ENCODE results near the gene FERMT2. TPM values are rescaled to one million over a fixed set of nuclear protein-coding genes. Genes with fewer than 3 reads are reported as not detected.

Gene FERMT2
- total RNA-seq, 1 experiment from 2014 or later, result 33.3 TPM

DNA sequence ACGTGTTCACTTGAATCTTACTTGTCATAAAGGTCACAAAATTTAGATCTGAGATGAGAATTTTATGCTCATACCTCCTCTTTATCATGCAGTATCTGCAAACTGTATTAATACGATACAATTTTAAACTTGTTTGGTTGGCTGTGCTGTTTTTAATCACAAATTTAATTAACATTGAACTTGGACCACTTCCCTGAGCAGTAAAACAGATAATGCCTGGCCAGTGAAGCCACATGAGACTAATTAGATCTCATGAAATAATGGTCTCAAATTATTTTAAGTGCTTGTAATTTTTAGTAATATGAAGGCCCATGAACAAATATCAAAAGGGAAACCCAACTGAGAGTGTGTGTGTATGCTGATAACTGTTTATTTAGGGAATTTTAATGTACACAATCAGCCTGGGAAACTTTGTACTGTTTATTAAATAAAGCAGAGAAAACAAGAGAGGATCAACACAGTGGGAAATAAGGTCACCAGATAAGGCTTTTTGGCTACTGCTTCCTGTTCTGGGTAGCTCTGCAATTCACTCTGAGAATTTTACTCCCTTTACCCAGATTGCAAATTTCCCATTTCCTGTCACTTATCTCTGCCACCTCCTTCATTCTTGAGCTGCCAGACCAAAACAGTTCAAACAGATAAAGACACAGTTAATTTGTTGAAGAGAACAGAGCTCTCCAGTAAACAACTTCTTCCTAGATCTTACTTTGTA is 97.9 kb downstream of the FERMT2 start:
- in situ Hi-C loops (cut with HindIII; ENCODE audit: low pct_unique_long_range_greater_than_20kb, low sequenced_read_pairs), result no loop called here
- Histone ChIP-seq H3K9me3 (ENCODE audit: control insufficient read depth, insufficient read depth, low read depth, low read length) (no peaks in the 10 kb centered on the region), H3K4me1 (ENCODE audit: control insufficient read depth, insufficient read depth, low read length) (no peaks in the 10 kb centered on the region; the same call in 1 of the 2 replicates), H3K27me3 (ENCODE audit: control insufficient read depth, insufficient read depth, low read length) (no peaks in the 10 kb centered on the region), H3K27ac (ENCODE audit: low read length) (no peak overlapping the region), H3K4me3 (ENCODE audit: low read depth in 2 of 2, low read length in 2 of 2) (no peak overlapping the region), H3K36me3 (ENCODE audit: control insufficient read depth, insufficient read depth, low read length) (peaks cover under 1% of the 10 kb centered on the region; the same call in 1 of the 2 replicates)
- POLR2A ChIA-PET, result no interaction called here
- ATAC-seq (no peak), DNase-seq (ENCODE audit: low read depth, low spot score) (no peak)
- CTCF ChIA-PET, result no interaction called here
- intact Hi-C loops (cut with micrococcal nuclease; ENCODE audit: unreplicated experiment), result no loop called here
- TF ChIP-seq SIN3A (IDR thresholded peaks at IDR 0.05; ENCODE audit: borderline replicate concordance, insufficient read depth, low read depth, low read length) (no peak), POLR2AphosphoS5 (IDR thresholded peaks at IDR 0.05; ENCODE audit: low read depth, low read length) (no peak), TCF7L2 (IDR thresholded peaks at IDR 0.05; ENCODE audit: low read depth, low read length) (no peak)
- TF ChIP-seq, protein P1, sequence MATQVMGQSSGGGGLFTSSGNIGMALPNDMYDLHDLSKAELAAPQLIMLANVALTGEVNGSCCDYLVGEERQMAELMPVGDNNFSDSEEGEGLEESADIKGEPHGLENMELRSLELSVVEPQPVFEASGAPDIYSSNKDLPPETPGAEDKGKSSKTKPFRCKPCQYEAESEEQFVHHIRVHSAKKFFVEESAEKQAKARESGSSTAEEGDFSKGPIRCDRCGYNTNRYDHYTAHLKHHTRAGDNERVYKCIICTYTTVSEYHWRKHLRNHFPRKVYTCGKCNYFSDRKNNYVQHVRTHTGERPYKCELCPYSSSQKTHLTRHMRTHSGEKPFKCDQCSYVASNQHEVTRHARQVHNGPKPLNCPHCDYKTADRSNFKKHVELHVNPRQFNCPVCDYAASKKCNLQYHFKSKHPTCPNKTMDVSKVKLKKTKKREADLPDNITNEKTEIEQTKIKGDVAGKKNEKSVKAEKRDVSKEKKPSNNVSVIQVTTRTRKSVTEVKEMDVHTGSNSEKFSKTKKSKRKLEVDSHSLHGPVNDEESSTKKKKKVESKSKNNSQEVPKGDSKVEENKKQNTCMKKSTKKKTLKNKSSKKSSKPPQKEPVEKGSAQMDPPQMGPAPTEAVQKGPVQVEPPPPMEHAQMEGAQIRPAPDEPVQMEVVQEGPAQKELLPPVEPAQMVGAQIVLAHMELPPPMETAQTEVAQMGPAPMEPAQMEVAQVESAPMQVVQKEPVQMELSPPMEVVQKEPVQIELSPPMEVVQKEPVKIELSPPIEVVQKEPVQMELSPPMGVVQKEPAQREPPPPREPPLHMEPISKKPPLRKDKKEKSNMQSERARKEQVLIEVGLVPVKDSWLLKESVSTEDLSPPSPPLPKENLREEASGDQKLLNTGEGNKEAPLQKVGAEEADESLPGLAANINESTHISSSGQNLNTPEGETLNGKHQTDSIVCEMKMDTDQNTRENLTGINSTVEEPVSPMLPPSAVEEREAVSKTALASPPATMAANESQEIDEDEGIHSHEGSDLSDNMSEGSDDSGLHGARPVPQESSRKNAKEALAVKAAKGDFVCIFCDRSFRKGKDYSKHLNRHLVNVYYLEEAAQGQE (IDR thresholded peaks at IDR 0.05; ENCODE audit: insufficient read depth in 1 of 2, low read depth in 2 of 2, low read length in 1 of 2), result no peak
- TF ChIP-seq, protein P2, sequence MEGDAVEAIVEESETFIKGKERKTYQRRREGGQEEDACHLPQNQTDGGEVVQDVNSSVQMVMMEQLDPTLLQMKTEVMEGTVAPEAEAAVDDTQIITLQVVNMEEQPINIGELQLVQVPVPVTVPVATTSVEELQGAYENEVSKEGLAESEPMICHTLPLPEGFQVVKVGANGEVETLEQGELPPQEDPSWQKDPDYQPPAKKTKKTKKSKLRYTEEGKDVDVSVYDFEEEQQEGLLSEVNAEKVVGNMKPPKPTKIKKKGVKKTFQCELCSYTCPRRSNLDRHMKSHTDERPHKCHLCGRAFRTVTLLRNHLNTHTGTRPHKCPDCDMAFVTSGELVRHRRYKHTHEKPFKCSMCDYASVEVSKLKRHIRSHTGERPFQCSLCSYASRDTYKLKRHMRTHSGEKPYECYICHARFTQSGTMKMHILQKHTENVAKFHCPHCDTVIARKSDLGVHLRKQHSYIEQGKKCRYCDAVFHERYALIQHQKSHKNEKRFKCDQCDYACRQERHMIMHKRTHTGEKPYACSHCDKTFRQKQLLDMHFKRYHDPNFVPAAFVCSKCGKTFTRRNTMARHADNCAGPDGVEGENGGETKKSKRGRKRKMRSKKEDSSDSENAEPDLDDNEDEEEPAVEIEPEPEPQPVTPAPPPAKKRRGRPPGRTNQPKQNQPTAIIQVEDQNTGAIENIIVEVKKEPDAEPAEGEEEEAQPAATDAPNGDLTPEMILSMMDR (IDR thresholded peaks at IDR 0.05), result no peak
- no TSS peak for BruUV-seq (replicated peaks)

DNA sequence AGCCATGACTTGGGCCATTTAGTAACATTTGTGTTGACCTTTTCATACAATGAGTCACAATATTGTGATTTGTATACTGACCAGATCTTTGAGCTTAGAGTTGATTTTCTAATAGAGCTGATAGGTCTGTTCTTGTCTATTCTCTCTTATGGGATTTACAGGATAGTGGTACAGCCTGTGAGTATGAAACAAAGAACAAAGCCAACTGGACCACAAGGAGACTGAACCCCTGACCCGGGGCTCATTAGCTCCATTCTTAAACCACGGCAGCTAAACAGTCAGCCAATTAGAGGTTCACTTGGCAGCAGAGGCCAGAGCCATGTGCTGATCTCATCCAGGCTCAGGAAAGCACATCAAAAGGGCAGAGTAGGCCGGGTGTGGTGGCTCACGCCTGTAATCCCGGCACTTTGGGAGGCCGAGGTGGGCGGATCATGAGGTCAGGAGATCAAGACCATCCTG is 100.4 kb downstream of the FERMT2 start:
- no peak overlapping the region for H3K27ac ChIP-seq (ENCODE audit: low read length)
- no peaks in the 10 kb centered on the region for H3K36me3 ChIP-seq (ENCODE audit: control insufficient read depth, insufficient read depth, low read length)
- H3K27me3 ChIP-seq (ENCODE audit: control insufficient read depth, insufficient read depth, low read length), result no peaks in the 10 kb centered on the region
- ATAC-seq, result no peak
- in situ Hi-C loops (cut with HindIII; ENCODE audit: low pct_unique_long_range_greater_than_20kb, low sequenced_read_pairs) (no loop called here), intact Hi-C loops (cut with micrococcal nuclease; ENCODE audit: unreplicated experiment) (no loop called here)
- H3K4me1 ChIP-seq (ENCODE audit: control insufficient read depth, insufficient read depth, low read length), result no peaks in the 10 kb centered on the region; the same call in 1 of the 2 replicates
- ChIA-PET CTCF (no interaction called here), POLR2A (no interaction called here)
- DNase-seq (ENCODE audit: low read depth, low spot score), result no peak
- no TSS peak for BruUV-seq (replicated peaks)
- no peaks in the 10 kb centered on the region for H3K9me3 ChIP-seq (ENCODE audit: control insufficient read depth, insufficient read depth, low read depth, low read length)
- TF ChIP-seq, protein P1 (IDR thresholded peaks at IDR 0.05; ENCODE audit: insufficient read depth in 1 of 2, low read depth in 2 of 2, low read length in 1 of 2), result no peak
- TF ChIP-seq POLR2AphosphoS5 (IDR thresholded peaks at IDR 0.05; ENCODE audit: low read depth, low read length) (no peak), TCF7L2 (IDR thresholded peaks at IDR 0.05; ENCODE audit: low read depth, low read length) (no peak), SIN3A (IDR thresholded peaks at IDR 0.05; ENCODE audit: borderline replicate concordance, insufficient read depth, low read depth, low read length) (no peak)
- TF ChIP-seq, protein P2 (IDR thresholded peaks at IDR 0.05), result no peak
- H3K4me3 ChIP-seq (ENCODE audit: low read depth in 2 of 2, low read length in 2 of 2), result no peak overlapping the region
